GM10847 (cell line): ENCODE data around the gene ZBTB17.

ENCODE experiments used
- POLR2A ChIP-seq: IDR thresholded peaks from 2 replicates; pipeline ENCODE4 v1.6.1; 2011; ENCODE audit not compliant: insufficient read length; ENCODE audit errors: extremely low read depth

ZBTB17 gene

GRCh38 chr1:15975805-15976680, at the start of gene ZBTB17:
TSS of gene ZBTB17 (minus strand) at chr1:15976101. CDS start at chr1:15948495, 27,606 bp downstream.
- TF ChIP-seq POLR2A, result peak; percentile 42

- no peak for TF ChIP-seq POLR2A
These were observed 47.3 kb upstream of the ZBTB17 start for GRCh38 chr1:16023050-16023653.

- no peak for TF ChIP-seq POLR2A
These were observed 46.5 kb upstream of the ZBTB17 start for GRCh38 chr1:16022393-16022792.

GRCh38 chr1:16021681-16022080, 45.8 kb upstream of the ZBTB17 start, which contains the start of gene CLCNKA:
TSS of gene CLCNKA (plus strand) at chr1:16022036. CDS start at chr1:16022620, 584 bp downstream.
- TF ChIP-seq POLR2A, result no peak

GRCh38 chr1:16020325-16020724, 44.4 kb upstream of the ZBTB17 start:
- TF ChIP-seq POLR2A, result no peak

GRCh38 chr1:16019644-16020277, 43.9 kb upstream of the ZBTB17 start:
- TF ChIP-seq POLR2A, result no peak

- TF ChIP-seq POLR2A, result no peak
These were observed 43.1 kb upstream of the ZBTB17 start for GRCh38 chr1:16018749-16019643.

GRCh38 chr1:16018308-16018707, 42.4 kb upstream of the ZBTB17 start:
- TF ChIP-seq POLR2A, result no peak

GRCh38 chr1:16017461-16018303, 41.8 kb upstream of the ZBTB17 start, which contains the start of gene HSPB7:
TSS of gene HSPB7 (minus strand) at chr1:16018043. CDS start at chr1:16017963, 80 bp downstream.
- no peak for TF ChIP-seq POLR2A

GRCh38 chr1:16017076-16017460, 41.2 kb upstream of the ZBTB17 start:
- no peak for TF ChIP-seq POLR2A

GRCh38 chr1:16015960-16016901, 40.3 kb upstream of the ZBTB17 start:
- TF ChIP-seq POLR2A, result no peak

- no peak for TF ChIP-seq POLR2A
These were observed 39.6 kb upstream of the ZBTB17 start for GRCh38 chr1:16015491-16015890.
